PC-3 (cell line): Measurements from ENCODE around the gene FAM83F.

Source experiments
- EZH2 ChIP-seq: fragments of 300-600 bp; sonication (generic); IDR thresholded peaks from one replicate; pipeline ENCODE4 v1.6.1; 2017; ENCODE audit warnings: antibody characterized with exemption, mild to moderate bottlenecking, low read length; ENCODE audit not compliant: unreplicated experiment
- TF ChIP-seq, protein P1 (sequence below): fragments of 300-600 bp; sonication (generic); conservative IDR thresholded peaks from 2 replicates; pipeline ENCODE4 v1.5.1; 2017; ENCODE audit warnings: antibody characterized with exemption, low read depth, mild to moderate bottlenecking, low read length

DNA sequence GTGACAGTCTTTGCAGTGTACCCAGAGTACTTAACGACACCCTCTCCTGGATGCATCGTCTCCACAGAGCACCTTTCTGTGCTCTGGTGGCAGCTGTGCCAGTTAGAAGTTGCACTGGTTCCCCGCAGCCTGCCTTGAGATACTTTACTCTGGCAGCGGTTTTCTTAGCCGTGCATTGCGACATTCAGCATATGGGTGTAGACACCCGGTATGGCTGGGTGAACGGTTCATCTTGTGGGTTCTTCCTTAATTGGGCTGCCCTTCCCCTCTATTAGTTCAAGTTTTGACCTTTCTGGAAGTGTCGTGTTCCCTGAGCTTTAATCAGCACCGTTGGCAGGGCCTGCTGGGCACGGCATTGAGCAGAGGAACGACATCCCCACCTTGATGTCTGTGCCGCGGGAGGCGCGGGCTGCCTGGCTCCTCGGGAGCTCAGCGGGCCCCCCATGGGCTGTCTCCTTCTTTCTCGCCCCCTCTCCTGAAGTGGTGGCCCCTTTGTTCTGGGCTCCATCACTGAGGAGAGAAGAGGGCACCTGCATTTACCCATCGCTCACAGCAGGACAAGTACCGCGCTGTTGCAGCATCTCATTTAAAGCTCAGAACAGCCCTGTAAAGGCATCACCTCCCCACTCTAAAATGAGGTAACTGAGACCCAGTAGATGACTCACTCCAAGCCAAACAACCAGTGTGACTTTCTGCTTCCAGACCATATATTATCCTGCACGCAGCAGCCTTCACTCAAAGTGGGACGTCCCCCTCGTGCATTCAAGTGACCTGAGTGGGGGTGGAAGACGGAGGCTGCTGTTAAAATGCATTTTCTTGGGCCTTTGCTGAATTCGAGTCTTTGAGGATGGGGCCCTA is 13.3 kb downstream of the FAM83F start:
- TF ChIP-seq, protein P1, sequence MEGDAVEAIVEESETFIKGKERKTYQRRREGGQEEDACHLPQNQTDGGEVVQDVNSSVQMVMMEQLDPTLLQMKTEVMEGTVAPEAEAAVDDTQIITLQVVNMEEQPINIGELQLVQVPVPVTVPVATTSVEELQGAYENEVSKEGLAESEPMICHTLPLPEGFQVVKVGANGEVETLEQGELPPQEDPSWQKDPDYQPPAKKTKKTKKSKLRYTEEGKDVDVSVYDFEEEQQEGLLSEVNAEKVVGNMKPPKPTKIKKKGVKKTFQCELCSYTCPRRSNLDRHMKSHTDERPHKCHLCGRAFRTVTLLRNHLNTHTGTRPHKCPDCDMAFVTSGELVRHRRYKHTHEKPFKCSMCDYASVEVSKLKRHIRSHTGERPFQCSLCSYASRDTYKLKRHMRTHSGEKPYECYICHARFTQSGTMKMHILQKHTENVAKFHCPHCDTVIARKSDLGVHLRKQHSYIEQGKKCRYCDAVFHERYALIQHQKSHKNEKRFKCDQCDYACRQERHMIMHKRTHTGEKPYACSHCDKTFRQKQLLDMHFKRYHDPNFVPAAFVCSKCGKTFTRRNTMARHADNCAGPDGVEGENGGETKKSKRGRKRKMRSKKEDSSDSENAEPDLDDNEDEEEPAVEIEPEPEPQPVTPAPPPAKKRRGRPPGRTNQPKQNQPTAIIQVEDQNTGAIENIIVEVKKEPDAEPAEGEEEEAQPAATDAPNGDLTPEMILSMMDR: no peak
- no peak for TF ChIP-seq EZH2
